DOHH2 (cell line): ENCODE data around the gene MTERF4.

Experiments
- H3F3A ChIP-seq: fragments of 200-600 bp; sonication (generic), shearing (Covaris generic); 2 replicates; pipeline ENCODE4 v1.6.0; 2016; ENCODE audit warnings: antibody characterized with exemption, mild to moderate bottlenecking; ENCODE audit not compliant: control insufficient read depth, insufficient read depth
- H3K27ac ChIP-seq: fragments of 200-600 bp; sonication (generic); 2 replicates; pipeline ENCODE4 v1.5.1; 2014; ENCODE audit warnings: low read depth, mild to moderate bottlenecking, low read length, moderate library complexity
- H3K27me3 ChIP-seq: fragments of 200-600 bp; sonication (generic); 2 replicates; pipeline ENCODE4 v1.6.1; 2014; ENCODE audit warnings: mild to moderate bottlenecking, low read length, mixed read lengths; ENCODE audit not compliant: control insufficient read depth
- H3K36me3 ChIP-seq: fragments of 200-600 bp; sonication (generic); 2 replicates; pipeline ENCODE4 v1.6.1; 2014; ENCODE audit warnings: mild to moderate bottlenecking, low read length, moderate library complexity, mixed read lengths; ENCODE audit not compliant: control insufficient read depth
- H3K4me1 ChIP-seq: fragments of 200-600 bp; sonication (generic); 2 replicates; pipeline ENCODE4 v1.6.1; 2014; ENCODE audit warnings: mild to moderate bottlenecking, low read length, mixed read lengths; ENCODE audit not compliant: control insufficient read depth
- H3K4me2 ChIP-seq: fragments of 200-600 bp; sonication (generic); 2 replicates; pipeline ENCODE4 v1.6.0; 2014; ENCODE audit warnings: mild to moderate bottlenecking, low read length, moderate library complexity
- H3K4me3 ChIP-seq: fragments of 200-600 bp; sonication (generic); 2 replicates; pipeline ENCODE4 v1.5.1; 2014; ENCODE audit warnings: mild to moderate bottlenecking, low read length, mixed read lengths
- H3K79me2 ChIP-seq: fragments of 200-600 bp; sonication (generic); 2 replicates; pipeline ENCODE4 v1.6.1; 2014; ENCODE audit warnings: mild to moderate bottlenecking, low read length, mixed read lengths; ENCODE audit not compliant: control insufficient read depth
- H3K9me2 ChIP-seq: fragments of 200-600 bp; sonication (generic); replicated peaks from 2 replicates; pipeline ENCODE4 v1.6.1; 2014; ENCODE audit warnings: mild to moderate bottlenecking, low read length, mixed read lengths; ENCODE audit not compliant: control insufficient read depth
- H3K9me3 ChIP-seq: fragments of 200-600 bp; sonication (generic); 2 replicates; pipeline ENCODE4 v1.6.1; 2014; ENCODE audit warnings: antibody characterized with exemption, low read length, mixed read lengths; ENCODE audit not compliant: control insufficient read depth, insufficient read depth
- H4K20me1 ChIP-seq: fragments of 200-600 bp; sonication (generic); 2 replicates; pipeline ENCODE4 v1.6.0; 2014; ENCODE audit warnings: low read depth, mild to moderate bottlenecking, antibody characterized with exemption, low read length, moderate library complexity; ENCODE audit not compliant: control insufficient read depth, insufficient read depth
- CTCF ChIP-seq: fragments of 200-600 bp; sonication (generic); IDR thresholded peaks from one replicate; pipeline ENCODE4 v1.5.1; 2014; ENCODE audit warnings: antibody characterized with exemption, mild to moderate bottlenecking, low read depth, low read length; ENCODE audit not compliant: poor library complexity, severe bottlenecking
- EZH2phosphoT487 ChIP-seq: fragments of 200-600 bp; sonication (generic); IDR thresholded peaks from 2 replicates; pipeline ENCODE4 v1.6.1; 2017; ENCODE audit warnings: borderline replicate concordance, mild to moderate bottlenecking, antibody characterized with exemption, low read length, moderate library complexity, mixed read lengths

The MTERF4 gene

GRCh38 chr2:241116606-241117560 lies 14.8 kb upstream of the MTERF4 start:
- H3K4me3 ChIP-seq, result no peak overlapping the region
- no peak overlapping the region for H3K27ac ChIP-seq
- no peak overlapping the region for H3K4me2 ChIP-seq
- TF ChIP-seq CTCF, result no peak
- no peak for TF ChIP-seq EZH2phosphoT487
- peaks cover 50% of the 10 kb centered on the region for H3K36me3 ChIP-seq
- H4K20me1 ChIP-seq, result no peaks in the 10 kb centered on the region
- no peaks in the 10 kb centered on the region for H3K79me2 ChIP-seq
- H3K4me1 ChIP-seq, result no peaks in the 10 kb centered on the region
- H3K27me3 ChIP-seq, result no peaks in the 10 kb centered on the region
- H3F3A ChIP-seq, result 0 out of 2 replicates have a peak, but pooled peaks cover 4% of the 10 kb centered on the region
- no peaks in the 10 kb centered on the region for H3K9me2 ChIP-seq
- peaks cover 4% of the 10 kb centered on the region; the same call in 1 of the 2 replicates for H3K9me3 ChIP-seq

- Histone ChIP-seq H3K27me3 (no peaks in the 10 kb centered on the region), H3K27ac (no peak overlapping the region), H3K4me1 (peaks cover 12% of the 10 kb centered on the region), H3K79me2 (no peaks in the 10 kb centered on the region), H3F3A (no peaks in the 10 kb centered on the region), H3K36me3 (peaks cover 35% of the 10 kb centered on the region), H3K9me3 (no peaks in the 10 kb centered on the region), H3K9me2 (no peaks in the 10 kb centered on the region), H3K4me2 (no peak overlapping the region), H4K20me1 (no peaks in the 10 kb centered on the region), H3K4me3 (no peak overlapping the region)
- TF ChIP-seq EZH2phosphoT487, result no peak
- no peak for TF ChIP-seq CTCF
These were observed 13.3 kb upstream of the MTERF4 start for GRCh38 chr2:241115361-241115760.

GRCh38 chr2:241114836-241115235 lies 12.7 kb upstream of the MTERF4 start:
- Histone ChIP-seq H3K4me2 (no peak overlapping the region), H4K20me1 (no peaks in the 10 kb centered on the region), H3K9me3 (no peaks in the 10 kb centered on the region), H3K27ac (no peak overlapping the region), H3F3A (no peaks in the 10 kb centered on the region), H3K27me3 (no peaks in the 10 kb centered on the region), H3K4me3 (no peak overlapping the region), H3K4me1 (peaks cover 17% of the 10 kb centered on the region), H3K9me2 (no peaks in the 10 kb centered on the region), H3K36me3 (peaks cover 33% of the 10 kb centered on the region), H3K79me2 (no peaks in the 10 kb centered on the region)
- TF ChIP-seq CTCF (no peak), EZH2phosphoT487 (no peak)
